H9 (cell line): ENCODE measurements around the gene GPR42. TPM values are rescaled to one million over a fixed set of nuclear protein-coding genes. Genes with fewer than 3 reads are reported as not detected.

ENCODE experiments used
- DNase-seq: peaks from one replicate; pipeline ENCODE4 v3.0.0-alpha.2; 2017
- H2AFZ ChIP-seq: one replicate; pipeline ENCODE4 v1.6.1; 2013; ENCODE audit warnings: mild to moderate bottlenecking, low read length, control low read depth, moderate library complexity
- H2AK5ac ChIP-seq: 2 replicates; pipeline ENCODE4 v1.6.1; 2013; ENCODE audit warnings: low read length, control low read depth, mixed read lengths; ENCODE audit not compliant: insufficient read length
- H2BK120ac ChIP-seq: one replicate; pipeline ENCODE4 v1.6.1; 2013; ENCODE audit warnings: low read depth, mild to moderate bottlenecking, low read length, control low read depth, inconsistent platforms; ENCODE audit not compliant: poor library complexity, severe bottlenecking
- H2BK12ac ChIP-seq: 2 replicates; pipeline ENCODE4 v1.6.1; 2013; ENCODE audit warnings: low read length, control low read depth, mixed read lengths, low read depth; ENCODE audit not compliant: insufficient read length
- H2BK15ac ChIP-seq: 2 replicates; pipeline ENCODE4 v1.6.1; 2013; ENCODE audit warnings: low read depth, low read length, control low read depth
- H2BK20ac ChIP-seq: one replicate; pipeline ENCODE4 v1.6.1; 2013; ENCODE audit warnings: low read depth, mild to moderate bottlenecking, low read length, control low read depth, inconsistent platforms; ENCODE audit not compliant: poor library complexity, severe bottlenecking
- H2BK5ac ChIP-seq: 2 replicates; pipeline ENCODE4 v1.6.1; 2013; ENCODE audit warnings: low read length, control low read depth, mixed read lengths; ENCODE audit not compliant: insufficient read length
- H3K14ac ChIP-seq: 2 replicates; pipeline ENCODE4 v1.6.1; 2013; ENCODE audit warnings: low read length, control low read depth; ENCODE audit not compliant: insufficient read depth
- H3K18ac ChIP-seq: 2 replicates; pipeline ENCODE4 v1.6.1; 2013; ENCODE audit warnings: low read depth, mild to moderate bottlenecking, mixed read lengths, low read length, control low read depth; ENCODE audit not compliant: insufficient read length
- H3K23ac ChIP-seq: 2 replicates; pipeline ENCODE4 v1.6.1; 2013; ENCODE audit warnings: low read length, control low read depth, mixed read lengths, low read depth; ENCODE audit not compliant: insufficient read length
- H3K23me2 ChIP-seq: 2 replicates; pipeline ENCODE4 v1.6.1; 2013; ENCODE audit warnings: low read depth, mild to moderate bottlenecking, mixed read lengths, low read length, control low read depth; ENCODE audit not compliant: insufficient read length, poor library complexity, severe bottlenecking
- H3K27ac ChIP-seq: 2 replicates; pipeline ENCODE4 v1.5.1; 2013; ENCODE audit warnings: low read length, control low read depth, mixed read lengths, low read depth; ENCODE audit not compliant: insufficient read length
- H3K27me3 ChIP-seq: 2 replicates; pipeline ENCODE4 v1.6.1; 2013; ENCODE audit warnings: low read length, control low read depth, inconsistent platforms; ENCODE audit not compliant: insufficient read depth
- H3K4ac ChIP-seq: 2 replicates; pipeline ENCODE4 v1.6.1; 2013; ENCODE audit warnings: low read depth, mild to moderate bottlenecking, control low read depth, inconsistent platforms, low read length, moderate library complexity
- H3K4me1 ChIP-seq: 2 replicates; pipeline ENCODE4 v1.6.1; 2013; ENCODE audit warnings: low read length, control low read depth, inconsistent platforms; ENCODE audit not compliant: insufficient read depth
- H3K4me2 ChIP-seq: 2 replicates; pipeline ENCODE4 v1.6.1; 2013; ENCODE audit warnings: low read length, control low read depth, mixed read lengths; ENCODE audit not compliant: insufficient read length, insufficient read depth
- H3K56ac ChIP-seq: 2 replicates; pipeline ENCODE4 v1.6.1; 2013; ENCODE audit warnings: low read depth, mild to moderate bottlenecking, mixed read lengths, low read length, control low read depth; ENCODE audit not compliant: insufficient read length
- H3K79me1 ChIP-seq: 2 replicates; pipeline ENCODE4 v1.6.1; 2013; ENCODE audit warnings: low read depth, mild to moderate bottlenecking, moderate library complexity, low read length, control low read depth, inconsistent platforms; ENCODE audit not compliant: insufficient read depth, poor library complexity, severe bottlenecking
- H3K79me2 ChIP-seq: 2 replicates; pipeline ENCODE4 v1.6.1; 2013; ENCODE audit warnings: low read length, control low read depth, inconsistent platforms; ENCODE audit not compliant: insufficient read depth
- H3K9ac ChIP-seq: 2 replicates; pipeline ENCODE4 v1.6.1; 2013; ENCODE audit warnings: low read length, control low read depth, mixed read lengths; ENCODE audit not compliant: insufficient read length; ENCODE audit errors: extremely low read depth
- H3K9me3 ChIP-seq: one replicate; pipeline ENCODE4 v1.6.1; 2013; ENCODE audit warnings: low read depth, low read length, inconsistent platforms; ENCODE audit not compliant: control insufficient read depth
- H3T11ph ChIP-seq: one replicate; pipeline ENCODE4 v1.6.1; 2013; ENCODE audit warnings: mild to moderate bottlenecking, low read length, control low read depth, inconsistent platforms
- H4K20me1 ChIP-seq: one replicate; pipeline ENCODE4 v1.6.1; 2013; ENCODE audit not compliant: control insufficient read depth, insufficient read length, insufficient read depth
- H4K5ac ChIP-seq: 2 replicates; pipeline ENCODE4 v1.6.1; 2013; ENCODE audit warnings: low read depth, mild to moderate bottlenecking, mixed read lengths, low read length, control low read depth; ENCODE audit not compliant: insufficient read length
- H4K8ac ChIP-seq: replicated peaks from 2 replicates; pipeline ENCODE4 v1.6.1; 2013; ENCODE audit warnings: low read length, control low read depth, mixed read lengths, low read depth; ENCODE audit not compliant: insufficient read length
- H4K91ac ChIP-seq: 2 replicates; pipeline ENCODE4 v1.6.1; 2013; ENCODE audit warnings: low read depth, mild to moderate bottlenecking, moderate library complexity, mixed read lengths, low read length, control low read depth; ENCODE audit not compliant: insufficient read length
- H3K27ac Mint-ChIP-seq, 3 experiments: 2 replicates in 2 of 3; 3 replicates in 1 of 3; pipeline ENCODE4 v1.8.0; 2020 to 2021; ENCODE audit warnings: mixed read lengths in 3 of 3, mild to moderate bottlenecking in 1 of 3, moderate library complexity in 1 of 3
- H3K27me3 Mint-ChIP-seq: 2 replicates; pipeline ENCODE4 v1.8.0; 2021; ENCODE audit warnings: low read depth, mild to moderate bottlenecking, moderate library complexity, mixed read lengths
- H3K36me3 Mint-ChIP-seq, 3 experiments: 2 replicates in 2 of 3; 3 replicates in 1 of 3; pipeline ENCODE4 v1.8.0; 2020 to 2021; ENCODE audit warnings: low read depth in 3 of 3, mixed read lengths in 3 of 3; ENCODE audit not compliant: insufficient read depth in 1 of 3
- H3K4me1 Mint-ChIP-seq, 2 experiments: 2 replicates each; pipeline ENCODE4 v1.8.0; 2020; ENCODE audit warnings: mixed read lengths in 2 of 2
- H3K4me3 Mint-ChIP-seq, 2 experiments: 2 replicates in 1 of 2; 3 replicates in 1 of 2; pipeline ENCODE4 v1.8.0; 2020 to 2021; ENCODE audit warnings: mild to moderate bottlenecking in 2 of 2, mixed read lengths in 2 of 2, moderate library complexity in 1 of 2
- H3K9me3 Mint-ChIP-seq, 2 experiments: 2 replicates in 1 of 2; 3 replicates in 1 of 2; pipeline ENCODE4 v1.8.0; 2020; ENCODE audit warnings: mild to moderate bottlenecking in 2 of 2, mixed read lengths in 2 of 2, moderate library complexity in 1 of 2
- CTCF ChIP-seq: fragments of 200-600 bp; sonication (generic); conservative IDR thresholded peaks from 3 replicates; pipeline ENCODE4 v1.8.0; 2021; ENCODE audit warnings: antibody characterized with exemption, mild to moderate bottlenecking
- WGBS: extraction: QIAGEN DNeasy Blood & Tissue Kit; methylation state at CpG from one replicate; pipeline ENCODE4 v1.1.7; 2013; ENCODE audit warnings: missing lambda C conversion rate, low lambda C conversion rate, mixed read lengths; ENCODE audit not compliant: insufficient read length; ENCODE audit errors: extremely low coverage; 5-methylcytosine and 5-hydroxymethylcytosine counted together
- total RNA-seq: library from RNA; stranded (reverse); gene quantifications from 2 replicates; pipeline ENCODE4 v1.2.1, GENCODE V29; 2021

The GPR42 gene
- total RNA-seq, 1 experiment from 2014 or later, result not detected

GRCh38 chr19:35380450-35381124 lies 9.7 kb downstream of the GPR42 start:
- Histone ChIP-seq H4K20me1 (no peaks in the 10 kb centered on the region), H2AK5ac (no peak overlapping the region), H2BK12ac (no peak overlapping the region), H4K5ac (no peak overlapping the region), H2BK15ac (no peak overlapping the region), H3K27ac (no peak overlapping the region), H3K14ac (no peak overlapping the region), H2BK20ac (no peak overlapping the region), H3T11ph (no peak overlapping the region), H3K4me1 (0 out of 2 replicates have a peak, but pooled peaks cover 2% of the 10 kb centered on the region), H3K18ac (no peak overlapping the region), H3K79me1 (no peaks in the 10 kb centered on the region), H2AFZ (no peak overlapping the region), H3K23me2 (no peaks in the 10 kb centered on the region), H2BK5ac (no peak overlapping the region), H3K56ac (no peak overlapping the region), H3K79me2 (no peaks in the 10 kb centered on the region), H4K91ac (no peak overlapping the region), H3K9me3 (peaks cover 20% of the 10 kb centered on the region), H4K8ac (no peak overlapping the region), H3K27me3 (no peaks in the 10 kb centered on the region), H3K4ac (no peak overlapping the region), H2BK120ac (no peak overlapping the region), H3K4me2 (no peak overlapping the region), H3K23ac (no peak overlapping the region), H3K9ac (no peak overlapping the region)
- peaks cover 39% of the 10 kb centered on the region for H3K27me3 Mint-ChIP-seq
- peaks cover 18% of the 10 kb centered on the region in 2 experiments for H3K4me1 Mint-ChIP-seq
- no peak for TF ChIP-seq CTCF
- WGBS, result no CpG with 5 or more reads among the region's 9 CpGs
- no peak for DNase-seq
- H3K27ac Mint-ChIP-seq, result no peak overlapping the region
- H3K4me3 Mint-ChIP-seq, result no peak overlapping the region
- peaks cover 2 to 5% (median 4%) of the 10 kb centered on the region in 3 experiments; a peak in 4 of 7 replicates for H3K36me3 Mint-ChIP-seq
- H3K9me3 Mint-ChIP-seq, result peaks cover 38 to 43% of the 10 kb centered on the region in 2 experiments
